Esophagus muscularis mucosa (tissue), 4 donors: ENCODE measurements around the gene MPRIP.

ENCODE experiments used
- CTCF ChIP-seq, 3 experiments: fragments of 200-600 bp in 2 of 3; fragments of 450-650 bp in 1 of 3; sonication (generic) in 2 of 3; IDR thresholded peaks; one replicate each; pipeline ENCODE4 v1.5.1; 2017 to 2019; ENCODE audit warnings: antibody characterized with exemption in 3 of 3, mild to moderate bottlenecking in 2 of 3, moderate library complexity in 1 of 3
- EP300 ChIP-seq: sonication (generic); formaldehyde crosslinking; IDR thresholded peaks from one replicate; pipeline ENCODE4 v1.6.1; 2017; ENCODE audit warnings: antibody characterized with exemption
- POLR2A ChIP-seq: fragments of 450-650 bp; IDR thresholded peaks from one replicate; pipeline ENCODE4 v1.6.1; 2017; ENCODE audit warnings: antibody characterized with exemption, moderate library complexity, mild to moderate bottlenecking, low read depth
- POLR2AphosphoS5 ChIP-seq, 2 donors: sonication (generic); formaldehyde crosslinking; IDR thresholded peaks; one replicate each; pipeline ENCODE4 v1.6.1; 2017; ENCODE audit warnings: antibody characterized with exemption in 2 of 2

- TF ChIP-seq CTCF (IDR thresholded peaks at IDR 0.05), result no peak
- TF ChIP-seq POLR2A, result no peak
- no peak for TF ChIP-seq POLR2AphosphoS5 (IDR thresholded peaks at IDR 0.05)
- TF ChIP-seq EP300, result no peak
These were observed 37.1 kb downstream of the MPRIP start for GRCh38 chr17:17079336-17079735.
